GM06990 (cell line): ENCODE measurements around the gene PDE6A.
A peak's percentile ranks its signal among the peaks of the same experiment; 100 is the strongest.

Source experiments
- DNase-seq: peaks from one replicate; pipeline ENCODE4 v3.0.0-alpha.2; 2011; ENCODE audit not compliant: insufficient read length; ENCODE audit errors: extremely low read depth
- H3K27me3 ChIP-seq: replicated peaks from 2 replicates; pipeline ENCODE4 v1.6.0; 2011; ENCODE audit warnings: low read length; ENCODE audit not compliant: control insufficient read depth, insufficient read depth
- H3K36me3 ChIP-seq: 2 replicates; pipeline ENCODE4 v1.5.1; 2011; ENCODE audit warnings: low read length; ENCODE audit not compliant: control insufficient read depth, insufficient read depth
- H3K4me3 ChIP-seq: replicated peaks from 2 replicates; pipeline ENCODE4 v1.5.1; 2011; ENCODE audit warnings: low read depth, mild to moderate bottlenecking, control low read depth, low read length
- TF ChIP-seq, protein P1 (sequence below): IDR thresholded peaks from 2 replicates; pipeline ENCODE4 v1.5.1; 2011; ENCODE audit warnings: low read length, control low read depth, mild to moderate bottlenecking, inconsistent platforms; ENCODE audit not compliant: insufficient read depth, poor library complexity, severe bottlenecking

The PDE6A gene

DNA sequence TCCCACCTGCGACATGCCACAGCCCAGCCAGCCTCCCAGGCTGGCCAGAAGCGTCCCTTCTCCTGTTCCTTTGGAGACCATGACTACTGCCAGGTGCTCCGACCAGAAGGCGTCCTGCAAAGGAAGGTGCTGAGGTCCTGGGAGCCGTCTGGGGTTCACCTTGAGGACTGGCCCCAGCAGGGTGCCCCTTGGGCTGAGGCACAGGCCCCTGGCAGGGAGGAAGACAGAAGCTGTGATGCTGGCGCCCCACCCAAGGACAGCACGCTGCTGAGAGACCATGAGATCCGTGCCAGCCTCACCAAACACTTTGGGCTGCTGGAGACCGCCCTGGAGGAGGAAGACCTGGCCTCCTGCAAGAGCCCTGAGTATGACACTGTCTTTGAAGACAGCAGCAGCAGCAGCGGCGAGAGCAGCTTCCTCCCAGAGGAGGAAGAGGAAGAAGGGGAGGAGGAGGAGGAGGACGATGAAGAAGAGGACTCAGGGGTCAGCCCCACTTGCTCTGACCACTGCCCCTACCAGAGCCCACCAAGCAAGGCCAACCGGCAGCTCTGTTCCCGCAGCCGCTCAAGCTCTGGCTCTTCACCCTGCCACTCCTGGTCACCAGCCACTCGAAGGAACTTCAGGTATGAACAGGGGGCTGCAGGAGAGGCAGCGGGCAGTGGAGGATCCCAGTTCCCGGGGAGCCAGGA lies 108.0 kb downstream of the PDE6A start:
- DNase-seq = no peak
- Histone ChIP-seq H3K4me3 (no peak overlapping the region), H3K36me3 (peaks cover 47% of the 10 kb centered on the region), H3K27me3 (no peaks in the 10 kb centered on the region)
- TF ChIP-seq, protein P1, sequence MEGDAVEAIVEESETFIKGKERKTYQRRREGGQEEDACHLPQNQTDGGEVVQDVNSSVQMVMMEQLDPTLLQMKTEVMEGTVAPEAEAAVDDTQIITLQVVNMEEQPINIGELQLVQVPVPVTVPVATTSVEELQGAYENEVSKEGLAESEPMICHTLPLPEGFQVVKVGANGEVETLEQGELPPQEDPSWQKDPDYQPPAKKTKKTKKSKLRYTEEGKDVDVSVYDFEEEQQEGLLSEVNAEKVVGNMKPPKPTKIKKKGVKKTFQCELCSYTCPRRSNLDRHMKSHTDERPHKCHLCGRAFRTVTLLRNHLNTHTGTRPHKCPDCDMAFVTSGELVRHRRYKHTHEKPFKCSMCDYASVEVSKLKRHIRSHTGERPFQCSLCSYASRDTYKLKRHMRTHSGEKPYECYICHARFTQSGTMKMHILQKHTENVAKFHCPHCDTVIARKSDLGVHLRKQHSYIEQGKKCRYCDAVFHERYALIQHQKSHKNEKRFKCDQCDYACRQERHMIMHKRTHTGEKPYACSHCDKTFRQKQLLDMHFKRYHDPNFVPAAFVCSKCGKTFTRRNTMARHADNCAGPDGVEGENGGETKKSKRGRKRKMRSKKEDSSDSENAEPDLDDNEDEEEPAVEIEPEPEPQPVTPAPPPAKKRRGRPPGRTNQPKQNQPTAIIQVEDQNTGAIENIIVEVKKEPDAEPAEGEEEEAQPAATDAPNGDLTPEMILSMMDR = no peak

DNA sequence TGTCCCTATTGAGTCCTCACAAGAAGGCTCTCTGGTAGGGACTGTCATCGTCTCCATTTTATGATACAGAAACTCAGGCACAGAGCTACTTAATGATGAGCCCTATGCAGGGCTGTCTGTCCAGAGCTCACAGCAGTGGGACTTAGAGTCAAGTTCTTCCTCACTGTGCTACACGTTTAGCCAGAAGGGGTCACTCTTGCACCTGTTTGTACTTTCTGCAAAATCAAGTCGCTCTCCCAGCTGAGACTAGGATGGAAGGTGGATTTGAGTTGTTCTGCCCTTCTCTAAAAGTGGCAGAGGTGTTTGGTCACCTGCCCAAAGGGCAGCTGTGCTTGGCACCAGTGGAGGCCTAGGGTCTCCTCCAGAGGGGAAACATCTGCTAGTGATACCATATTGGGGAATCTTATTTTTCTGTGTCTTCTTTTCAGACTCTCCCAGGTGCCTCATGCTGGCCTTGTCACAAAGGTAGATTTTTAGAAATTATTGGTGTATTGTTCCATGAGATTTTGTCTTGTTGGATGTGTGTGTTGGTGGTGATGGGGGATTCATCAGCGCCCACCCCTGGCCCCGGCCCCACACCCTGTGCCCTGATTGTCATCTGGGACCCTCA lies 110.2 kb downstream of the PDE6A start:
- TF ChIP-seq, protein P1 = peak; percentile 78
- H3K27me3 ChIP-seq = no peaks in the 10 kb centered on the region
- DNase-seq = no peak
- no peak overlapping the region for H3K4me3 ChIP-seq
- H3K36me3 ChIP-seq = peaks cover 36% of the 10 kb centered on the region

DNA sequence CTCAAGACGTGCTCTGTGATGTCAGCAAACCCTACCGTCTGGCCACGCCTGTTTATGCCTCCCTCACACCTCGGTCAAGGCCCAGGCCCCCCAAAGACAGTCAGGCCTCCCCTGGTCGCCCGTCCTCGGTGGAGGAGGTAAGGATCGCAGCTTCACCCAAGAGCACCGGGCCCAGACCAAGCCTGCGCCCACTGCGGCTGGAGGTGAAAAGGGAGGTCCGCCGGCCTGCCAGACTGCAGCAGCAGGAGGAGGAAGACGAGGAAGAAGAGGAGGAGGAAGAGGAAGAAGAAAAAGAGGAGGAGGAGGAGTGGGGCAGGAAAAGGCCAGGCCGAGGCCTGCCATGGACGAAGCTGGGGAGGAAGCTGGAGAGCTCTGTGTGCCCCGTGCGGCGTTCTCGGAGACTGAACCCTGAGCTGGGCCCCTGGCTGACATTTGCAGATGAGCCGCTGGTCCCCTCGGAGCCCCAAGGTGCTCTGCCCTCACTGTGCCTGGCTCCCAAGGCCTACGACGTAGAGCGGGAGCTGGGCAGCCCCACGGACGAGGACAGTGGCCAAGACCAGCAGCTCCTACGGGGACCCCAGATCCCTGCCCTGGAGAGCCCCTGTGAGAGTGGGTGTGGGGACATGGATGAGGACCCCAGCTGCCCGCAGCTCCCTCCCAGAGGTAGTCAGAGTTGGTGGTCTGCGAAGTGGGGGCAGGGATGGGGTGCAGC lies 111.3 kb downstream of the PDE6A start:
- TF ChIP-seq, protein P1 = no peak
- Histone ChIP-seq H3K36me3 (peaks cover 32% of the 10 kb centered on the region), H3K4me3 (no peak overlapping the region), H3K27me3 (no peaks in the 10 kb centered on the region)
- no peak for DNase-seq

DNA sequence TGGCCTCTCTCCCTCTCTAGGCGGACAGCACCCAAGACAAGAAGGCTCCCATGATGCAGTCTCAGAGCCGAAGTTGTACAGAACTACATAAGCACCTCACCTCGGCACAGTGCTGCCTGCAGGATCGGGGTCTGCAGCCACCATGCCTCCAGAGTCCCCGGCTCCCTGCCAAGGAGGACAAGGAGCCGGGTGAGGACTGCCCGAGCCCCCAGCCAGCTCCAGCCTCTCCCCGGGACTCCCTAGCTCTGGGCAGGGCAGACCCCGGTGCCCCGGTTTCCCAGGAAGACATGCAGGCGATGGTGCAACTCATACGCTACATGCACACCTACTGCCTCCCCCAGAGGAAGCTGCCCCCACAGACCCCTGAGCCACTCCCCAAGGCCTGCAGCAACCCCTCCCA lies 112.0 kb downstream of the PDE6A start:
- Histone ChIP-seq H3K27me3 (no peaks in the 10 kb centered on the region), H3K4me3 (no peak overlapping the region), H3K36me3 (peaks cover 33% of the 10 kb centered on the region)
- TF ChIP-seq, protein P1 = no peak
- no peak for DNase-seq

DNA sequence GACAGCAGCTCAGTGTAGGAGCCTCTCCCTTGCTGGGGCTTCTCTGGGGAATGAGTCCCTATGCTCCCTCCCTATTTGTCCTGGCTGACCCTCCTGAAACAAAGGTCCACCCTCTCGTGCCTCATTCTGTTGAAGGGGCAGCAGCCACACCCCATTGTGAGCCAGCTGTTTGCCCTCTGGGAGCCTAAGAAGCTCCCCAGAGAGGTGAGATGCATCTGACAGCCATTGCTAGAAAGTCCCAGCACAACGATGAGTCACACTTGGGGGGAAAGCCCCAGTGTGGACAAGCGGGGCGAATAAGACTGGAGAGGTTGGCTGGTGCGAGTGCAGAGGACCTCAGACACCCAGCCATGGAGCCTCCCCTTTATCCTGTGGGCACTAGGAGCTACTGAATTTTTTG lies 113.1 kb downstream of the PDE6A start:
- DNase-seq = peak; percentile 48
- Histone ChIP-seq H3K36me3 (peaks cover 32% of the 10 kb centered on the region), H3K27me3 (no peaks in the 10 kb centered on the region), H3K4me3 (no peak overlapping the region)
- TF ChIP-seq, protein P1 = no peak
